HG02798 (cell line): ENCODE data around the gene ITIH5.
"Not testable (repeated sequence)": the region's sequence is repeated elsewhere in the genome, so short reads cannot be mapped to it uniquely, and the experiment has no call there.

Experiments used
- ATAC-seq: cut with Tn5 transposase; IDR thresholded peaks from one replicate; pipeline ENCODE4 v1.9.1; 2021; ENCODE audit warnings: mild to moderate bottlenecking; ENCODE audit not compliant: unreplicated experiment, poor library complexity

Gene ITIH5

DNA sequence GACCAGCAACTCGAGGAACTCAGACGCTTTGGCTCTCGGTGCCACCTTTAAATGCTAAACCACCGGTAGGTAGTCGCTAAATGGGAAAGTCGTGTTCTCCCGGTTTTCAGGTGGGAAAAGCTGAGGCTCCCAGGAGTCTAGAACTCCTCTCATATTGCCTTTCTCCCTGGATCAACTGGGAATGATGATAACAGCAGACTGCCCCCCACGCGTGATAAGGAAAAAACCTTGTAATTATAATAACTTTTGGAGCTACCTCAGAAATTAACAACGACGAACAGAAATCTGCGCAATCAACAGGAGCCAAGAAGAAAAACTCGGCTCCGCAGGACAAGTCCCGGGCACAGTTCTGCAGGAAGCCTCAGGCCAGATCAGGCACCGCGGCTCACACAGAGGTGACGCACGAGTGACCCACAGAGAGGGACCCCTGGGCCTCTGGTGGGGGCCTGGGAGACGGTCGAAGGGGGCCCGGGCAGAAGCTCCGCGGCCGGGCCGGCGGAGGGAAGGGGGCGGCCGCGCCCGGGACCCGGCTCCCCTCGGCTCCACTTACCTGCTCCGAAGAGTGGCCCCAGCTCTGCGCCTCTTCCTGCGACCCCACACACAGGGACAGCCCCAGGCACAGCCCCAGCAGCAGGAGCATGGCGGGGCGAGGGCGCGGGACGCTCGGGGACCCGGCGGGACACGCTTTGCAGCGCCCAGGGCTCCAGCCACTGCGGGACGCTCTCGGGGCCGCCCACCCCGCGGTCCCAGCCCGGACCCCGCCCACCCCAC, at the start of gene ITIH5:
Gene ITIH5, minus strand, starts transcription at position 714 of the 771 bp plus-strand sequence. Its CDS starts 74 bp downstream, at position 640.
- ATAC-seq = no peak

DNA sequence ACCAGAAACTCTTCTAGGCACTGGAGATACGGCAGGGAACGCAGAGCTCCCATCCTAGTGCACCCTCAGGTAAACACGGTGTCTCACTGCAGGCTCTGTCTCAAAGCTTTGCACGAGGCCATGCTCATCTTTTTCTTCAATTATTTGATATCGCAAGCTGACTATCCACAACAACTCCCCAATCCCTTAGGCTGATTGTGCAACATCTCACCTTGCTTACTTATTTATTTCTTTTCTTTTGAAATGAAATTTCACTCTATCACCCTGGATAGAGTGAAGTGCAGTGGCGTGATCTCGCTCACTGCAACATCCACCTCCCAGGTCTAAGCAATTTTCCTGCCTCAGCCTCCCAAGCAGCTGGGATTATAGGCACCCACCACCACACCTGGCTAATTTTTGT, 48.7 kb upstream of the ITIH5 start:
- ATAC-seq = no peak

DNA sequence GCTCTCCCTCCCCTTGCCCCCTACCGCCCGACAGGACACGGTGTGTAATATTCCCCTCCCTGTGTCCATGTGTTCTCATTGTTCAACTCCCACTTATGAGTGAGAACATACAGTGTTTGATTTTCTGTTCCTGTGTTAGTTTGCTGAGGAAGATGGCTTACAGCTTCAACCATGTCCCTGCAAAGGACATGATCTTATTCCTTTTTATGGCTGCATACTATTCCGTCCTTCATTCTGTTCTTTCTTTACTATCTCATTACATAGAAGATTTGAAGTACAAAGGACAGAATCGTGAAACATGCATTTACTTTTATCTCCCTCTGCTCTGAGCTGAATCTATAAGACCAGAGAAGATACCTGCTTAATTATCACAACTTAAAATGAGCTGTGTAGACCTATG, 44.3 kb upstream of the ITIH5 start:
- ATAC-seq = not testable (repeated sequence)

DNA sequence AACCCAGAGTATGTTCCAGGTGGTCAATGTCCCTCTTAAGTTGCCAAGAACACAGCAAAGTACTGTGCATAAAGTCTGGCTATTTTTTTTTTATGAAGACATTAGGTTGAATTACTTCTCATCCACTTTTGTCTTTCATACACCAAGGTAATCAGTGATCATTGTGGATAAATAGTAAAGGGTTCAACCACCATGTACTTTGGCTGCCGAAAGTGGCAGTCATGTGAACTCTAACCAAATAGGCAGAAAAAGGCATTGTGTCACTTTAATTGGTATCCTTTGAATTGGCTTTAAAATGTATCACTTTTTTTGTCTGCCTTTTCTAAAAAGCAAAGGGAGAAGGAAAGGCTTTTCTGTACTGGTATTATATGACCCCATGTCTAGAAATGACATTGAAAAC, 43.7 kb upstream of the ITIH5 start:
- no peak for ATAC-seq

DNA sequence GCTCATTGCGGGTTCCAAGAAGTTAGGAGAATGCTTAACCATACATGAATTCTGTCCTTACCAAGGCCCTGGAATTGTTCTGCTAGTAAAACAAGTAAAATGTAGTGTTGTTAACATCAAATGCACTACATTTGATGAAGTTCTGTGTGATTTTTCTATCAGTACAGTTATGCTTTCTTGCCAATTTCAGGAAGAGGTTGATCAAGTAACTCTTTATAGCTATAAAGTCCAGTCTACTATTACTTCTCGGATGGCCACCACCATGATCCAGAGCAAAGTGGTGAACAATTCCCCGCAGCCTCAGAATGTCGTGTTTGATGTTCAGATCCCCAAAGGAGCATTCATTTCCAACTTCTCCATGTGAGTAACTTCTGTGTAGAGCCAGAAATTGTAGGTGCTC, 42.1 kb upstream of the ITIH5 start:
- ATAC-seq = no peak

DNA sequence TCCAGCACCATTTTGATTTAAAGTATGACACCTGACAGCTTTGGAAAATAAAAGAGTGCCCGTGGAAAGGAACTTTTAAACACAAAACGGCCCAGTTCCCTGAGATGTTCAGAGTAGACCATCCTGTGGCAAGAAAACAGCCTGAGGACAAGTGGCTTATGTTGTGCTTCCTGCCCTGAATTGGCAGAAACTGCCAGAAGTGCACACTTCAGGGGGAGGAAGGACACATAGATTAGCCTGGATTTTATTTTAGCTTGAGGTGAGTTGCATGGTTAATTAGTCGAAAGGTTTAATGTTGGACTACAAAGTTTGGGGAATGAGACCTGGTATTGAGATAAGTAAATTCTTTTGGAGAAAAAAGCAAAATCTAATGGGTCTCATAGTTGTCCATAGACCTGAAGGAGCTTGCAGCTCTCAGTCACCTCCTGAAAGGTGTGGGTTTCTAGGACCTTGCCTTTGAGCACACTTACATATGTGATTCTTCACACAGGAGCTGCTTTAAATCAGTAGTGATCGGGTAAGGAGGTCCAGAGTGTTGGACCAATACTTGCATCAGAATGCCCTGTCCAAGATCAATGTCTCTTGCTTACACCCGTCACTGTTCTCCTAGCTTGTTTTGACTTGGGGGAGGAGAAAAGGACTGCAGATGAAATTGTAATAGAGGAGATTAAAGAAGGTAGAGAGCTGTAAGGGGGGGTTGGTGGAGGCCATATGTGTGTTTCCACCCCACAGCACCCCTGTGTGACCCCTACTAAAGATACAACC, 41.3 kb upstream of the ITIH5 start:
- ATAC-seq = no peak

DNA sequence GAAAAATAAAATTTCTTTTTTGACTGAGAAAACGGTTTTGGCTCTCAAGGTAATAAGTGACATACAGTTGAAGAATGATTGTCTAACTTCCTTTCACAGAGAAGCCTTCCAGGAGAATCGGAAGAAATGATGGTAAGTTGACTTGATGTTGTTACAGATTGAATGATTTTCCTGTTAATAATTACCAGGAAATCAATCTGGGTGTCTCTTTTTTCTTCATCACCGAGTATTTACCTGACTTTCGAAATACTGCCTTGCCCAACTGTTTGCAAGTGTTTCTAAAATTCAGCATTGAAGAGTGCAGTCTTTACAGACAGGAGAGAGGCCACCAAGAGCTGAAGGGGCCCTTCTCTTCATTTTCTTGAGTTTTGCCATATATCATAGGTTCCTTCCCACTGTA, 40.3 kb upstream of the ITIH5 start:
- ATAC-seq = no peak

DNA sequence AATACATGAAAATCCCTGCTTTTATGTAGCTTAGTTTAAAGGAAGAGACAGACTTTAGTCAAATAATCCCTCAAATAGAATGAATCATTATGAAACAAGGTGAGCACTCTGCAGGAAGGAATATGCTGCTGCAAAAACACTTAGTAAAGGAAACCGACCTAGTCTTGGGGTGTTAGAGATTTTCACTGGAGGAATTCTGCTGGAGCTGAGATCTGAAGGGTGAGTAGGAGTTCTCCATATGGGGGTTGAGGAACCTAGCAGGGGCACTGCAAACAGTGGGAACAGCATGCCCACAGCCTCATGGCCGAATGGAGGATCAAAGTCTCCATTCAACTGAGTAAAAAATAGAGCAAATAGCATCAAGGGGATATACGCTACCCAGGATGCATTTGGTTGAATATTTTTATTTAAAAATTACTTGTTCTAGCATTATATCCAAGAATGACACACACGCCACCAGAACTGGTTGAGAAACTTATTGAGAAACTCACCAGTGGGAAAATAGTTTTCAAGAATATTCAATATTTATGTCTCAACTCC, 39.8 kb upstream of the ITIH5 start:
- ATAC-seq = no peak

DNA sequence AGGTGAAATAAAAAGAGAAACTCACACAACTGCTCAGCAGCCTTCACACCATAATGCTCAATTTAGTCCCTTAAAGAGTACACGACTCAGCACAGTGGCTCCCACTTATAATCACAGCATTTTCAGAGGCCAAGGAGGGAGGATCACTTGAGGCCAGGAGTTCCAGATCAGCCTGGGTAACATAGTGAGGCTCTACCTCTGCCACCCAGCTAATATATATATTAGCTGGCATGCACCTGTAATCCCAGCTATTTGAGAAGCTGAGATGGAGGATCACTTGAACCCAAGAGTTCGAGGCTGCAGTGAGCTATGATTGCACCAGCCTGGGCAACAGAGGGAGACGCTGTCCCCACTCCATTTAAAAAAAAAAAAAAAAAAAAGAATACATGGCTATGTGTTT, 38.6 kb upstream of the ITIH5 start:
- no peak for ATAC-seq

- no peak for ATAC-seq
Observed at GRCh38 chr10:7704071-7705016, 37.6 kb upstream of the ITIH5 start.

DNA sequence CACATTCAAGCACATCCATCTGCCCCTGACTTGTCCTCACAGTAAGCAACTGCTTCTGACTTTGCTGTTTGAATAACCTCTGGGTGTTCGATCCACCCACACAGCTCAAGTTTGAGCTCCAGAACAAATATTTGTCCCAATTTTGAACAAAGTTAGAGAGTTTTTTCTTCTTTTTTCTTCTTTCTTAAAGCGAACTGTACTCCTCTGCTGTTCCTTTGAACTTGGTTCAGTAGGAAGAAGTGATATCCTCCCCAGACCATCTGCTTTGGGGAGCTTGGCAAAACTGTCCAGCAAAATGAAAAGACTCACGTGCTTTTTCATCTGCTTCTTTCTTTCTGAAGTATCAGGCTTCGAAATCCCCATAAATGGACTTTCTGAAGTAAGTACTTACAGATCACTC, 36.4 kb upstream of the ITIH5 start, which contains the start of gene ITIH2:
Gene ITIH2, plus strand, starts transcription at position 177 of the 400 bp plus-strand sequence. Its CDS starts 119 bp downstream, at position 296.
- ATAC-seq = no peak

- ATAC-seq = no peak
Observed at GRCh38 chr10:7702288-7702812, 35.6 kb upstream of the ITIH5 start.

DNA sequence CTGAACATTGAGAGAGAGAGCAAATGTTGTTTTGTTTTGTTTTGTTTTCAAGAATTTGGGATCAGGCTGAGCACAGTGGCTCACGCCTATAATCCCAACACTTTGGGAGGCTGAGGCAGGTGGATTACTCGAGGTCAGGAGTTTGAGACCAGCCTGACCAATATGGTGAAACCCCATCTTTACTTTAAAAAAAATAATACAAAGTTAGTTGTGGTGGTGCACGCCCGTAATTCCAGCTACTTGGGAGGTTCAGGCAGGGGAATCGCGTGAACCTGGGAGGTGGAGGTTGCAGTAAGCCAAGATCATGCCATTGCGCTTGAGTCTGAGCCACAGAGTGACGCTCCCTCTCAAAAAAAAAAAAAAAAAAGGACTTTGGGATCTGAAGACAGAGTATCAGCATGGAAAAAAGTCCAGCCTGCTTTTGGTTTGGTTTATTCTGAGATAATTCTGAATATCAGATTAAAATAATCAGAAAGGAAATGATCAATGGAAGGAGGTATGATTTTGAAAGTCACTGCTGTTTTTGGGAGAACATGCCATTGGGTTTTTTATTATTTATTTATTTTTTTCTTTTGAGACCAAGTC, 34.5 kb upstream of the ITIH5 start:
- no peak for ATAC-seq

GRCh38 chr10:7700577-7701125, 33.9 kb upstream of the ITIH5 start:
- ATAC-seq = no peak

DNA sequence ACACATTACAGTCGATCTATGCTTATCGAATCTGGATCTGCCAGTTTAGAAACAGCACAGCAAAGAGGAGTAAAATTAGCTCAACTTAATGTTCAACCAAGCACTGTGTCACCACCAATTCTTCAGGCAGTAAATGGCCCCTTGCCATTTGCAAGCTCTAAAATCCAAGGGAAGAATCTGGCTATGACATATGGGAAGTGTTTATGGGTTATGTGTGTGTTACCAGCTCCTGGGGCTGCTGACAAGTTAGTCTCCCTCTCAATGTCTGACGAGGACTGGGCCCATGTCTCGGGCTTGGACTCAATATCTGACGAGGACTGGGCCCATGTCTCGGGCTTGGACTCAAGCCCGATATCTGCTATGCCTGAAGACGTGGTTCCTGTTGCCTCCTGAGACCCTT, 30.7 kb upstream of the ITIH5 start:
- no peak for ATAC-seq

GRCh38 chr10:7696545-7696944, 29.8 kb upstream of the ITIH5 start:
- no peak for ATAC-seq

DNA sequence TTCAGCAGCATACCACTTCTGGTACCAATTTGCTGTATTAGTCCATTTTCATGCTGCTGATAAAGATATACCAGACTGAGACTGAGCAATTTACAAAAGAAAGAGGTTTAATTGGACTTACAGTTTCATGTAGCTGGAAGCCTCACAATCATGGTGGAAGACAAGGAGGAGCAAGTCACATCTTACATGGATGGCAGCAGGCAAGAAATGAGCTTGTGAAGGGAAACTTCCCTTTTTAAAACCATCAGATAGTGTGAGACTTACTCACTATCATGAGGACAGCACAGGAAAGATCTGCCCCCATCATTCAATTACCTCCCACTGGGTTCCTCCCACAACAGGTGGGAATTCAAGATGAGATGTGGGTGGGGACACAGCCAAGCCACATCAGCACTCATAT, 26.4 kb upstream of the ITIH5 start:
- not testable (repeated sequence) for ATAC-seq

DNA sequence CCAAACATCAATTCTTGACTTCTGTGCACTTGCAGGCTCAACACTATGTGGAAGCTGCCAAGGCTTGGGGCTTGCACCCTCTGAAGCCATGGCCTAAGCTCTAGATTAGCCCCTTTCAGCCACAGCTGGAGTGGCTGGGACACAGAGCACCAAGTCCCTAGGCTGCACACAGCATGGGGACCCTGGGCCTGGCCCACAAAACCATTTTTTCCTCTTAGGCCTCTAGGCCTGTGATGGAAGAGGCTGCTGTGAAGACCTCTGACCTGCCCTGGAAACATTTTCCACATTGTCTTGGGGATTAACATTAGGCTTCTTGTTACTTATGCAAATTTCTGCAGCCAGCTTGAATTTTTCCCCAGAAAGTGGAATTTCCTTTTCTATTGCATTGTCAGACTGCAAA, 25.6 kb upstream of the ITIH5 start:
- not testable (repeated sequence) for ATAC-seq

DNA sequence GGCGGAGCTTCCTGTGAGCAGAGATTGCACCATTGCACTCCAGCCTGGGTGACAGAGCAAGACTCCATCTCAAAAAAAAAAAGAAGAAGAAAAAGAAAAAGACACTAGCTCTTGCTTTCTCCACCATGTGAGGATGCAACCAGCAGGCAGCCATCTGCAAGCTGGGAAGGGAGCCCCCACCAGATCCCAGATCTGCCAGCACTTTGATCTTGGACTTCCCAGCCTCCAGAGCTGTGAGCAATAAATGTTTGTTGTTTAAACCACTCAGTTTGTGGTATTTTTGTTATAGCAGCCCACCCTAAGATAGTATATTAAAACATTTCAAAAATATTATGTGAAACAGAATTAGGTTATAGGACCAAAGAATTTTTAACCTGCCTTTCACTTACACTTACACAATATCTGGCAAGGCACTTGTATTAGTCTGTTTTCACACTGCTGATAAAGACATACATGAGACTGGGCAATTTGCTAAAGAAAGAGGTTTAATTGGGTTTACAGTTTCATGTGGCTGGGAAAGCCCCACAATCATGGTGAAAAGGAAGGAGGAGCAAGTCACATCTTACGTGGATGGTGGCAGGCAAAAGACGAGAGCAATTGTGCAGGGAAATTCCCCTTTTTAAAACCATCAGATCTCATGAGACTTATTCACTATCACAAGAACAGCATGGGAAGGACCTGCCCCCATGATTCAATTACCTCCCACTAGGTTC, 24.3 kb upstream of the ITIH5 start:
- ATAC-seq = not testable (repeated sequence)
